Pancreas (tissue), 10 donors: ENCODE measurements around the gene RBMS3. TPM values are rescaled to one million over a fixed set of nuclear protein-coding genes. Genes with fewer than 3 reads are reported as not detected.

Experiments
- ATAC-seq, 4 donors: fragments of 200-7000 bp; cut with Tn5 transposase; one replicate each; pipeline versions ENCODE4 v1.8.0 to v1.9.1; 2020; ENCODE audit warnings: mild to moderate bottlenecking in 4 of 4, moderate library complexity in 4 of 4
- DNase-seq, 6 donors: peaks; one replicate each; pipeline ENCODE4 v3.0.0-alpha.2; 2020
- FAIRE-seq: peaks from 2 replicates; lab custom pipeline; 2012; peaks lifted over from hg19 to GRCh38; lab: Jason Lieb, UNC
- H3K27ac ChIP-seq, 4 donors: fragments of 200-600 bp; sonication (generic); 1 replicate in 3 of 4; 2 replicates in 1 of 4; pipeline versions ENCODE4 v1.5.0 to v1.8.0; 2020
- H3K27me3 ChIP-seq, 4 donors: fragments of 200-600 bp; one replicate each; pipeline ENCODE4 v1.8.0; 2021
- H3K36me3 ChIP-seq, 3 donors: fragments of 200-600 bp; sonication (generic) in 1 of 3; one replicate each; pipeline versions ENCODE4 v1.5.0 to v1.8.0; 2020 to 2021
- H3K4me1 ChIP-seq, 3 donors: fragments of 200-600 bp; one replicate each; pipeline ENCODE4 v1.8.0; 2021
- H3K4me3 ChIP-seq, 4 donors: fragments of 200-600 bp; sonication (generic) in 2 of 4; one replicate each; pipeline versions ENCODE4 v1.5.0 to v1.8.0; 2020 to 2021
- H3K9me3 ChIP-seq, 4 donors: fragments of 200-600 bp; one replicate each; pipeline ENCODE4 v1.8.0; 2021
- WGBS, 2 donors: extraction: QIAGEN DNeasy Blood & Tissue Kit; methylation state at CpG; one replicate each; pipeline ENCODE4 v1.1.7; 2013; 5-methylcytosine and 5-hydroxymethylcytosine counted together
- intact Hi-C, 3 donors: fragments of 100-400 bp; cut with DNase I; formaldehyde crosslinking; loops; one replicate each; pipeline versions ENCODE4 v1.11.1 to v1.14.2; 2022
- polyA plus RNA-seq, 2 donors: library from polyadenylated mRNA; stranded (reverse); fragments of 200-250 nt; gene quantifications; one replicate each; pipeline ENCODE4 v1.2.3, GENCODE V29; 2013
- total RNA-seq, 6 donors: library from RNA; stranded (reverse); fragmentation: NEBNext Ultra II Directional in 4 of 6; extraction: Animal tissue kit (Norgen Biotek cat#: 25700) in 4 of 6; gene quantifications; one replicate each; pipeline versions ENCODE4 v1.2.1 to v1.2.4, GENCODE V29; 2021 to 2023
- TF ChIP-seq, protein P1 (sequence below), 4 donors: fragments of 200-600 bp; sonication (generic) in 3 of 4; IDR thresholded peaks; one replicate each; pipeline versions ENCODE4 v1.5.0 to v1.8.0; 2021; ENCODE audit warnings: antibody characterized with exemption in 4 of 4
- donor health status: healthy with polysubstance abuse.
- donor health status: DM: no; HTN: no; CAD: no; lungs with moderate emphysema.
- donor health status: DM: no; HTN: no; CAD: no.
- donor health status: control.
- donor health status: control.
- donor health status: Bipolar disorder and iron deficiency.
- donor health status: DM: yes; HTN: yes; CAD: no.
- donor health status: DM: no; HTN: no; CAD: no.
- donor health status: DM: no; HTN: no; CAD: no.
- donor health status: DM: yes; HTN: yes; CAD: no.

Gene RBMS3
- total and polyA plus RNA-seq, 8 donors: 4.0 to 10.0 (median 6.6) TPM

DNA sequence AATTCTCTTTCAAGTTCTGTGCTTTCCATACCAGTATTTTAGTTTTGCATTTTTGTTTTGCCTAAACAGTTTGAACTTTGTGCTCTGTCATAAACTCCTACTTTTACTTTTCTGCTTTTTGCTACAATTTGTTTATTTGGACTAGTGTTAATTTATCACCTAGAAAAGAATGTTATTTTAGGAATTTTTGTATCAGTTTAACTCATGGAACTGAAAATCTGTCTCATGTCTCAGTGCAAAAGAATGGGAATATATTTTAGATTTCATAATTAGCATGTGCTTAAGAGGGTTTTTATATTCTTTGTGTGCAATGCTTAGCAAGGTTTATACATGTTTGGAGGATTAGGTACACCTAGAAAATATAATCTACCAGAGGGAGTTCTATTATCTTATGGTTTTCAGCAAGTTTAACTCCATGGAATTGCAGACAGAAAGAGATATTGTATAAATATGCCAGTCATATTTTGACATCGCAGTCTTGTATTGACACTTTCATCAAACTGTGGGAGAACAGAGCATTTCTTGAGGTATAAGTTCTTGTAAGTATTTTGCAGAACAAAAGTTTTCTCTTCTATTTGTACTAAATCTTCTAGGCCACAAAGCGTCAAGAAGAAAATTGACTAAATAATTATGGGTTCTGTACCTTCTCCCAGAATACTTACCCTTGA, 409.9 kb downstream of the RBMS3 start:
- intact Hi-C loops: no loop called here
- Histone ChIP-seq H3K4me3 (no peak overlapping the region), H3K9me3 (no peaks in the 10 kb centered on the region), H3K27me3 (no peaks in the 10 kb centered on the region), H3K36me3 (no peaks in the 10 kb centered on the region), H3K4me1 (peaks cover 0 to 5% (median 0%) of the 10 kb centered on the region in 3 donors), H3K27ac (no peak overlapping the region)
- 82 to 93% methylated on average over 2 of the region's 2 CpGs for WGBS, 2 donors
- no peak for FAIRE-seq
- DNase-seq: no peak
- TF ChIP-seq, protein P1, sequence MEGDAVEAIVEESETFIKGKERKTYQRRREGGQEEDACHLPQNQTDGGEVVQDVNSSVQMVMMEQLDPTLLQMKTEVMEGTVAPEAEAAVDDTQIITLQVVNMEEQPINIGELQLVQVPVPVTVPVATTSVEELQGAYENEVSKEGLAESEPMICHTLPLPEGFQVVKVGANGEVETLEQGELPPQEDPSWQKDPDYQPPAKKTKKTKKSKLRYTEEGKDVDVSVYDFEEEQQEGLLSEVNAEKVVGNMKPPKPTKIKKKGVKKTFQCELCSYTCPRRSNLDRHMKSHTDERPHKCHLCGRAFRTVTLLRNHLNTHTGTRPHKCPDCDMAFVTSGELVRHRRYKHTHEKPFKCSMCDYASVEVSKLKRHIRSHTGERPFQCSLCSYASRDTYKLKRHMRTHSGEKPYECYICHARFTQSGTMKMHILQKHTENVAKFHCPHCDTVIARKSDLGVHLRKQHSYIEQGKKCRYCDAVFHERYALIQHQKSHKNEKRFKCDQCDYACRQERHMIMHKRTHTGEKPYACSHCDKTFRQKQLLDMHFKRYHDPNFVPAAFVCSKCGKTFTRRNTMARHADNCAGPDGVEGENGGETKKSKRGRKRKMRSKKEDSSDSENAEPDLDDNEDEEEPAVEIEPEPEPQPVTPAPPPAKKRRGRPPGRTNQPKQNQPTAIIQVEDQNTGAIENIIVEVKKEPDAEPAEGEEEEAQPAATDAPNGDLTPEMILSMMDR (IDR thresholded peaks at IDR 0.05): no peak
- no peak for ATAC-seq

DNA sequence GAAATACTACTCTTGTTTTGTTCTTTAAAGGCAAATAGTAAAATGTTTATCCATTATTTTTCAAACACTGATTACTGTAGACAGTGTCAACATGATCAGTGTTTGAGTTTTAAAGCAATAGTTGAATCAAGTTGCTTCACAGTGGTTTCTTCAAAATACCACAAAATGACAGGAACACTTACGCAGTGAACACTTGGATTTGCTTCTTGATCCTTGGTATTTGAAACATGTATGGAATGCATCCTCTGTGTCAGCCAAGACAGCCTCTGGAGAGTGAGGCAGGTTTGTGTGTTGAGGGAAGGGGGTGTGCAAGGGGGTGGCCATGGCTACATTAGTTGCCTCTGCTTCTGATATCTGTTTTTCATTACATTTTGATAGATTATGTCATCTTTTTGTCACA, 413.0 kb downstream of the RBMS3 start:
- no peak for DNase-seq
- H3K27ac ChIP-seq: no peak overlapping the region
- ATAC-seq: peak in 1 of 4 donors; percentile 63

DNA sequence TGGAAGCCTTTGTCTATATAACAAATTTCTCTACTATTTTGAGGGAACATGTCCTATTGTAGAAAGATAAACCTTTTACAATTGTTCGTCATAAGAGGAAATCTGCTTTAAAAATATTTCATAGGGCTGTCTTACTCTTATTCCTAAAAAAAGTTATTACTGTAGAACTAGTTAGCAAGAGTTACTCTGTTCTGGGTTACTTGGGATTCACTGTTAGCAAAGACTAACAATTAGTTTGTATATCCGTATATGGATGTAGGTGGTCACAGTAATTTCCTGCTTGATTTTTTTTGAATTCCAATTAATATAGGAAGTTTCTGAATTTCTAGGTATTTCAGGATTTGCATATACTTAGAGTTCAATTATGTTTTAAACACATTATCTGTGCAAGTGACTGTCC, 413.5 kb downstream of the RBMS3 start:
- ATAC-seq (no peak), DNase-seq (no peak), FAIRE-seq (no peak)
- 68 to 69% methylated on average over 2 of the region's 2 CpGs for WGBS, 2 donors
- no peak overlapping the region for H3K4me3 ChIP-seq
- peaks cover 0 to 7% (median 0%) of the 10 kb centered on the region in 3 donors for H3K4me1 ChIP-seq
- no peak overlapping the region for H3K27ac ChIP-seq
- no peaks in the 10 kb centered on the region for H3K9me3 ChIP-seq
- H3K36me3 ChIP-seq: no peaks in the 10 kb centered on the region
- TF ChIP-seq, protein P1 (IDR thresholded peaks at IDR 0.05): no peak
- no peaks in the 10 kb centered on the region for H3K27me3 ChIP-seq
- intact Hi-C loops: no loop called here

More for the DNA sequence above, 413.0 kb downstream of the RBMS3 start:
- intact Hi-C loops: no loop called here
- H3K27me3 ChIP-seq: no peaks in the 10 kb centered on the region
- peaks cover 0 to 7% (median 0%) of the 10 kb centered on the region in 3 donors for H3K4me1 ChIP-seq
- WGBS, 2 donors: 75 to 90% methylated on average over 1 of the region's 1 CpG
- H3K36me3 ChIP-seq: no peaks in the 10 kb centered on the region
- TF ChIP-seq, protein P1 (IDR thresholded peaks at IDR 0.05): no peak
- H3K4me3 ChIP-seq: no peak overlapping the region
- no peak for FAIRE-seq
- H3K9me3 ChIP-seq: no peaks in the 10 kb centered on the region

- H3K36me3 ChIP-seq: no peaks in the 10 kb centered on the region
- TF ChIP-seq, protein P1 (IDR thresholded peaks at IDR 0.05): no peak
- H3K9me3 ChIP-seq: no peaks in the 10 kb centered on the region
- DNase-seq (no peak), FAIRE-seq (peak; percentile 80), ATAC-seq (peak in 3 of 4 donors; percentile 76 to 91 (median 88))
- H3K4me1 ChIP-seq: peaks cover 0 to 7% (median 0%) of the 10 kb centered on the region in 3 donors
- intact Hi-C loops: no loop called here
- H3K27ac ChIP-seq: no peak overlapping the region
- H3K27me3 ChIP-seq: no peaks in the 10 kb centered on the region
- H3K4me3 ChIP-seq: no peak overlapping the region
- 80 to 90% methylated on average over 1 of the region's 1 CpG for WGBS, 2 donors
Measured at GRCh38 chr3:29694783-29695182, 413.9 kb downstream of the RBMS3 start.

DNA sequence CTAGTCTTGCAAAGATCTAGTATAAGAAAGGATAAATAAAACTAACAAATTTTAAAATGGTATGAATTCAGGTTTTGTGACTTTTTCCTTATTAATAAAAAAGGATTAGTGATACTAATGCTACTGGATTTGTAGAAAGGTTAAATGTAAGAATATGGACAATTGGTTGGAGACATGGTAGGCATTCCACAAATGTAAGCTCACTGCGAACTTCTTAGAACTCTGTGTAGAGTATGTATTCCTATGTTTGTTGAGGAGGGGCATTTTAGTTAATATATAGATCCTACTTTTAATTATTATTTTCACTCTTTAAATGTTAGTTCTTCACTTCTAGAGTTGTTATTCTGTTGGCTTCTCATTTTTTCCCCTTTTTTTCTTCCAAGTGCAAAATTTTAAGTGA, 414.3 kb downstream of the RBMS3 start:
- intact Hi-C loops: no loop called here
- TF ChIP-seq, protein P1 (IDR thresholded peaks at IDR 0.05): no peak
- H3K9me3 ChIP-seq: no peaks in the 10 kb centered on the region
- H3K4me3 ChIP-seq: no peak overlapping the region
- H3K36me3 ChIP-seq: no peaks in the 10 kb centered on the region
- 74 to 80% methylated on average over 1 of the region's 1 CpG for WGBS, 2 donors
- H3K4me1 ChIP-seq: peaks cover 0 to 7% (median 0%) of the 10 kb centered on the region in 3 donors
- ATAC-seq (no peak), FAIRE-seq (no peak), DNase-seq (no peak)
- H3K27me3 ChIP-seq: no peaks in the 10 kb centered on the region
- H3K27ac ChIP-seq: peak overlapping the region in 2 of 4 donors; percentile 31 to 45
